ENCODE results near the gene FAM171A1.
A peak's percentile ranks its signal among the peaks of the same experiment; 100 is the strongest.

FAM171A1 gene

GRCh38 chr10:15175587-15175986 is 195.5 kb downstream of the FAM171A1 start:
- H3K4me3 ChIP-seq (ENCODE audit: low read depth, low read length) = no peak overlapping the region
- in situ Hi-C loops (cut with HindIII; ENCODE audit: low sequenced_read_pairs) = no loop called here
- no peak for TF ChIP-seq CTCF (IDR thresholded peaks at IDR 0.05; ENCODE audit: low read depth, low read length, missing control alignments)
- no peak for DNase-seq (ENCODE audit: low read depth)

GRCh38 chr10:15172306-15172840 is 198.7 kb downstream of the FAM171A1 start:
- no peak overlapping the region for H3K4me3 ChIP-seq (ENCODE audit: low read depth, low read length)
- in situ Hi-C loops (cut with HindIII; ENCODE audit: low sequenced_read_pairs) = no loop called here
- DNase-seq (ENCODE audit: low read depth) = no peak
- no peak for TF ChIP-seq CTCF (IDR thresholded peaks at IDR 0.05; ENCODE audit: low read depth, low read length, missing control alignments)

- TF ChIP-seq CTCF (IDR thresholded peaks at IDR 0.05; ENCODE audit: low read depth, low read length, missing control alignments) = no peak
- in situ Hi-C loops (cut with HindIII; ENCODE audit: low sequenced_read_pairs) = no loop called here
- no peak overlapping the region for H3K4me3 ChIP-seq (ENCODE audit: low read depth, low read length)
- DNase-seq (ENCODE audit: low read depth) = no peak
These were observed 201.3 kb downstream of the FAM171A1 start for GRCh38 chr10:15169555-15170401.

GRCh38 chr10:15168786-15169554 is 202.1 kb downstream of the FAM171A1 start:
- DNase-seq (ENCODE audit: low read depth) = peak; percentile 88
- in situ Hi-C loops (cut with HindIII; ENCODE audit: low sequenced_read_pairs) = no loop called here
- no peak for TF ChIP-seq CTCF (IDR thresholded peaks at IDR 0.05; ENCODE audit: low read depth, low read length, missing control alignments)
- H3K4me3 ChIP-seq (ENCODE audit: low read depth, low read length) = no peak overlapping the region

GRCh38 chr10:15168291-15168785 is 202.8 kb downstream of the FAM171A1 start, which contains the start of gene NMT2:
TSS of gene NMT2 (minus strand) at chr10:15168693. CDS start at chr10:15168612, 81 bp downstream.
- peak; percentile 35 for TF ChIP-seq CTCF (IDR thresholded peaks at IDR 0.05; ENCODE audit: low read depth, low read length, missing control alignments)
- DNase-seq (ENCODE audit: low read depth) = no peak
- in situ Hi-C loops (cut with HindIII; ENCODE audit: low sequenced_read_pairs) = no loop called here
- H3K4me3 ChIP-seq (ENCODE audit: low read depth, low read length) = peak within 1 kb of the TSS; percentile 87

Measured in astrocyte of the cerebellum (primary cell).